GM08714 (cell line): Measurements from ENCODE around the gene MUCL3.
"Not testable (repeated sequence)": the region's sequence is repeated elsewhere in the genome, so short reads cannot be mapped to it uniquely, and the experiment has no call there.

Experiments used
- H3K4me3 ChIP-seq: fragments of 200-500 bp; sonication (Bioruptor generic); 2 replicates; pipeline ENCODE4 v1.5.1; 2014; ENCODE audit warnings: mild to moderate bottlenecking, low read length, inconsistent platforms
- ZNF274 ChIP-seq: IDR thresholded peaks from 2 replicates; pipeline ENCODE4 v1.6.1; 2012; ENCODE audit warnings: mild to moderate bottlenecking, low read depth, low read length

Gene MUCL3

GRCh38 chr6:30945281-30945680, 4.5 kb downstream of the MUCL3 start:
- H3K4me3 ChIP-seq = no peak overlapping the region
- TF ChIP-seq ZNF274 = no peak

- no peak for TF ChIP-seq ZNF274
- no peak overlapping the region for H3K4me3 ChIP-seq
Observed at GRCh38 chr6:30947231-30947630, 6.5 kb downstream of the MUCL3 start.

- no peak for TF ChIP-seq ZNF274
- no peak overlapping the region for H3K4me3 ChIP-seq
Observed at GRCh38 chr6:30948811-30949210, 8.0 kb downstream of the MUCL3 start.

GRCh38 chr6:30951907-30952469, 11.2 kb downstream of the MUCL3 start:
- TF ChIP-seq ZNF274 = no peak
- no peak overlapping the region for H3K4me3 ChIP-seq

- TF ChIP-seq ZNF274 = no peak
- H3K4me3 ChIP-seq = peak overlapping the region; percentile 50; the same call in 1 of the 2 replicates
Observed at GRCh38 chr6:30954631-30955366, 14.0 kb downstream of the MUCL3 start.

GRCh38 chr6:30955367-30956042, 14.7 kb downstream of the MUCL3 start:
- no peak for TF ChIP-seq ZNF274
- H3K4me3 ChIP-seq = peak overlapping the region; percentile 50; the same call in 1 of the 2 replicates

- TF ChIP-seq ZNF274 = no peak
- no peak overlapping the region for H3K4me3 ChIP-seq
Observed at GRCh38 chr6:30957716-30958115, 16.9 kb downstream of the MUCL3 start.

GRCh38 chr6:30960907-30961673, 20.3 kb downstream of the MUCL3 start:
- no peak for TF ChIP-seq ZNF274
- no peak overlapping the region for H3K4me3 ChIP-seq

- no peak overlapping the region for H3K4me3 ChIP-seq
- no peak for TF ChIP-seq ZNF274
Observed at GRCh38 chr6:30962716-30963115, 21.9 kb downstream of the MUCL3 start.

GRCh38 chr6:30963641-30964040, 22.9 kb downstream of the MUCL3 start:
- H3K4me3 ChIP-seq = no peak overlapping the region
- no peak for TF ChIP-seq ZNF274

- no peak for TF ChIP-seq ZNF274
- no peak overlapping the region for H3K4me3 ChIP-seq
Observed at GRCh38 chr6:30964075-30964474, 23.3 kb downstream of the MUCL3 start.

GRCh38 chr6:30965140-30965601, 24.4 kb downstream of the MUCL3 start:
- no peak for TF ChIP-seq ZNF274
- H3K4me3 ChIP-seq = no peak overlapping the region

- no peak for TF ChIP-seq ZNF274
- H3K4me3 ChIP-seq = no peak overlapping the region
Observed at GRCh38 chr6:30966154-30966553, 25.4 kb downstream of the MUCL3 start.

- H3K4me3 ChIP-seq = not testable (repeated sequence)
Observed at GRCh38 chr6:30969171-30969570, 28.4 kb downstream of the MUCL3 start.

- no peak overlapping the region for H3K4me3 ChIP-seq
- no peak for TF ChIP-seq ZNF274
Observed at GRCh38 chr6:30970946-30971345, 30.2 kb downstream of the MUCL3 start.
